HG03342 (cell line): ENCODE data around the gene SIX5.

ENCODE experiments used
- ATAC-seq: cut with Tn5 transposase; IDR thresholded peaks from one replicate; pipeline ENCODE4 v1.9.1; 2021; ENCODE audit warnings: mild to moderate bottlenecking, moderate library complexity; ENCODE audit not compliant: unreplicated experiment

Gene SIX5

GRCh38 chr19:45793178-45793564 is 24.1 kb upstream of the SIX5 start:
- no peak for ATAC-seq

- ATAC-seq: peak; percentile 87
Measured at GRCh38 chr19:45792470-45793177, 23.6 kb upstream of the SIX5 start, which contains the start of gene DMWD. TSS of gene DMWD (minus strand) at chr19:45792845. CDS start at chr19:45792756, 89 bp downstream.

- peak; percentile 10 for ATAC-seq
Measured at GRCh38 chr19:45791744-45792469, 22.9 kb upstream of the SIX5 start.

DNA sequence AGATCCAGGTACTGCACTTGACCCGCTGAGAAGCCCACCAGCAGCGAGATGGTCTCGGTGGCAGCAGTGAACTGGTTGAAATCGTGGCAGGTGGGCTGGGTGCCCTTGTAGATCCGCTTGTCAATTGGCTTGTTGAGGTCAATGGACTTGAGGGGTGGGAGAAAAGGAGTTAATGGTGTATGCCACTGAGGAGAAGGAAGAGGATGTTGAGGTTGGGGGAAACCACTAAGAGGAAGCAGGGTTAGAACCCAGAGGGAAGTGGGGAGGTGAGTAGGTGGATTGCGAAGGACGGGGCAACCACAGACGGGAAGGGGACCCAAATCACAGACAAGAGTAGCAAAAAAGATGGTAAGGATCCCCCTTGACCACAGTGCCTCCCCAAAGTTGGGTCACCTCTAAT is 21.9 kb upstream of the SIX5 start:
- no peak for ATAC-seq

DNA sequence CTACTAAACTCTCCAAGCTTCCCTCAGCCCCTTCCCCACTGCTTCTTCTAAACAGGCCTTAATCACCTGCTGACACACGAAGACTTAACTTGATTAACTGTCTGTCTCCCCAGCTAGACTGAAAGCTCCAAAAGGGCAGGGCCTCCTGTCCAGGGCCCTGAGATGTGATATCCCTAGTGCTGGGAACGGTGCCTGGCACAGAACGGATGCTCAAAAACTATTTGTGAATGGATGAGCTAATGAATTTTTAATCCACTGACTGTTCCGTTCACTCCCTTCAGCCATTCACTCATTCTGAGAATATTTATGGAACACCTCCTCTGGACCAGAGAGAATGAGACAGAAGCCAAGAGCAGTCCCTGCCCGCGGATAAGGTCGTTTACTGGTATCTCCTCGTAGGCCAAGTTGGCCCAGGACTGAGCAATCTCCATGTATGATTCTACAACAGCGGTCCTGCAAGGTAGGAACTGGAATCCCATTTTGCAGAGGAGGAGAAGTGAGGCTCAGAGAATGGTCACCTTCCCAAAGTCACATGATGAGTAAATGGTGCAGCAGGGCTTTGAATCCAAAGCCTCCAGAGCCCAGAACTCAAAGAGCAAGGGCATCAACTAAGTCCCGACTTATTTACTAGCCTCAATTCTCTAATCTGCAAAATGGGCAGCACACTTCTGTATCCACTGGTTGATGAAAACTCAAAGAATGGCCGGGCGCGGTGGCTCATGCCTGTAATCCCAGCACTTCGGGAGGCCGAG is 20.2 kb upstream of the SIX5 start:
- ATAC-seq: no peak

DNA sequence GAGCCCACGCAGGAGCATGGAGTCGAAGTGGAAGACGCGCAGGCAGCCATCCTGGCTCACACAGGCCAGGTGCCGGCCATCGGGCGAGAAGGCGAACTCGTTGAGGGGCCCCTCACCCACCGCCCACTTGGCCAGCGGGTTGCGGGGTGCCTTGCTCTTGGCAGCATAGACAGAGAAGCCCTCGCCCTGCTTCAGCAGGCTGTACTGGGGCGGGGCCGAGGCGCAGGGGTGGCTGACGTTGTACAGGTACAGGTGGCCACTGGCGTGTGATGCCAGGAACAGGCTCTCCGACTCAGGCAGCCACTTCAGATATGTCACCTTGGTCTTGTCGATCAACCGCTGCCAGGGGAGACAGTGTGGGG is 17.5 kb upstream of the SIX5 start:
- no peak for ATAC-seq

DNA sequence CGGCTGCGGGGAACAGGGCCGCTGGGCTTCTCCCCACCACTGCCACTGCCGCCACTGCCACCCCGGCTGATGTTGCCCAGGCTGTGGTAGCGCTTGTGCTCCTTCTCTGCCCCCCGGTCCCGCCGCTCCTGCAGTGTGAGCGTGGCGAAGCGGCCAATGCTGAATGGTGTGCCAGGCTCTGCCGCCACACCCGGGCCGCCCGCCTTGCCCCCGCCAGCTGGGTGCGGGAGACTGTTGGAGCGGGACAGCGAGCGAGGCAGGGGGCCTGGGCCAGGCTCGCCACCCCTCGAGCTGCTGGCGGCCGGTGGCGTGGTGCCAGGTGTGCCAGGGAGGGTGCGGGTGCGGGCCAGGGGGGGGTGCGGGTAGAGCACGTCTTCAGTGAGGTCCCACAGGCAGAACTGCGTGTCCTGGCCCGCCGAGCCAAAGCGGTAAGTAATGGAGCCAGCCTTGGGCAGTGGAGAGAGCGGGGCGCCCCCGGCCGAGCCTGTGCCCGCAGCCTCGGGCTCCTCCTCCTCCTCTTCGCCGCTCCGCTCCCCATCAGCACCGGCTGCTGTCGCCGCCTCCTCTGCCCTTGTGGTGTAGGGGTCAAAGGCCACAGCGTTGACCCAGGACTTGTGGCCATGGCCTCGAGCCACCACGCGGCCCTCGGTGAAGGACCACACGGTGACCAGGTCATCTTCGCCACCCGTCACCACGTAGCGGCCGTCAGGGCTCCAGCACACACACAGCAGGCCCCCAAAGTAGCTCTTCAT is 16.9 kb upstream of the SIX5 start:
- no peak for ATAC-seq

DNA sequence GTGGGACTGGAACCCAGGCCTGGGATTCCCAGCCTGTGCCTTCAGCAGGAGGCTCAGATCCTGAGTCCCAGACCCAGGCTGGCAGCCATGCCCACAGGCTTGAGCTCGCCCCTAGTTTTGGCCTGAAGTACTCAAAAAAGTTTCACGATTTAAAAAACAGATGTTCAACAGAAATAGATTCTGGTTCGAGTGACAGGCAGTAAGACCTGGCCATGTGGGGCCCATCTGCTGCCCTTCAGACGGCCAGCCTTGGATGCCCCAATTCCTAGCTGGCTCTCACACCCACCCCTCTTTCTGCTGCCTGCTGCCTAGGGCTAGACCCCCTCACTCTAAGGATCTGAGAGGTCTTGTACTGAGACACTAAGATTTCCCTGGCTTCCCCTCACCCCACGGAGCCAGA is 16.0 kb upstream of the SIX5 start:
- ATAC-seq: no peak

DNA sequence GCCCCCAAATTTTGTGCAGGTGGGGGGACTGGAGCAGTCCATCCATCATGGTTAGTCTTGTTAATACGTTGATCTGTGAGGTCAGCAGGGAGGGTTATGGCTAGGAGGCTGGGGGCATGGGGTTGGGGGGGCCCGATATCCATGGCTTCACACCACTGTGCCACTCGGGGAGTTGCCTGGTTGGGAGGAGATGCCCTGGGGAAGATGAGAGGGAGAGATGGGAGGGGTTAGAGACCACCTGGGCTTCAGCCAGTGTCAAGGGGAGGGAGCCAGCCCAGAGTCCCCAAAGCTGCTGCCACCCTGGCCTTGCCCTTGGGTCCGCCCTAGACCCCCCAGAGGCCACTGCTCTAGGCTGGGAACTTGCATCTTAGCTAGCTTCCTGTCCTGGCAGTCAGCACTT is 15.0 kb upstream of the SIX5 start:
- no peak for ATAC-seq

GRCh38 chr19:45782820-45783785 is 14.1 kb upstream of the SIX5 start:
- ATAC-seq: no peak

- ATAC-seq: no peak
Measured at GRCh38 chr19:45782162-45782691, 13.2 kb upstream of the SIX5 start, which contains the start of gene DMPK. TSS of gene DMPK (minus strand) at chr19:45782490. CDS start at chr19:45782352, 138 bp downstream.

GRCh38 chr19:45781214-45782161 is 12.4 kb upstream of the SIX5 start:
- no peak for ATAC-seq

DNA sequence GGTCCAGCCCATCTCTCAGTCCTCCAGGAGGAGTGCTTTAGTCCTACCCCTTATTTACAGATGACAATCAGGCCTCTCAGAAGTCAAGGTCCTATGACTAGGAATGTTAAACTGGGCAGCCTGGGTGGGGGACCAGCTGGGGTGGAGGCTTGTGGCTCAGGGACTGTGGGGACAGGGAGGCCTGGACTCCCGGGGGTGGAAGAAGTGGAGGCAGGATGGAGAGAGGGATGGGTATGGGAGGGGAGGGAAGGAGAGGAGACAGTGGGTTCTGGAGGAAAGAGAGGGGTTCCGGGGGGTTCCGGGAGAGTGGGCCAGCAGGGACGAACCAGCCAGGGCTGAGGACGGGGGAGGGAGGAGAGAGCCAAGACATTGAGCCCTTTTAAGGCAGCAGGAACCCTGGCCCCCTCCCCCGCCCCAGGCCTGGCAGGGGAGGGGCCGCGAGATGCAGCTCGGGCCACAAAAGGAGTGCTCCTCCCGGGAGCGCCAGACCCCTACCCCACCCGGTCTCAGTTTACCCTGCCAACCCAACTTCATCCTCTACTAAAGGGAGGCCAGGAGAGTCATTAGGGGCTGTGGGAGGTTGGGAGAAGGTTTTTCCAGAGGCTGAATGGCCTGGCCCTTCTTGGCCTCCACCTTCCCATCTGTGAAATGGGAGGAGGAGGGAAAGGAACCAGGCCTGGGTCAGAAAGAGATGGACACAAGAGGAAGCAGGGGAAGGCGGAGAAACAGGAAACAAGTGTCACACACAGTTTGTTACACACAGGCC is 11.6 kb upstream of the SIX5 start:
- ATAC-seq: no peak

GRCh38 chr19:45780146-45780447 is 11.0 kb upstream of the SIX5 start:
- no peak for ATAC-seq

DNA sequence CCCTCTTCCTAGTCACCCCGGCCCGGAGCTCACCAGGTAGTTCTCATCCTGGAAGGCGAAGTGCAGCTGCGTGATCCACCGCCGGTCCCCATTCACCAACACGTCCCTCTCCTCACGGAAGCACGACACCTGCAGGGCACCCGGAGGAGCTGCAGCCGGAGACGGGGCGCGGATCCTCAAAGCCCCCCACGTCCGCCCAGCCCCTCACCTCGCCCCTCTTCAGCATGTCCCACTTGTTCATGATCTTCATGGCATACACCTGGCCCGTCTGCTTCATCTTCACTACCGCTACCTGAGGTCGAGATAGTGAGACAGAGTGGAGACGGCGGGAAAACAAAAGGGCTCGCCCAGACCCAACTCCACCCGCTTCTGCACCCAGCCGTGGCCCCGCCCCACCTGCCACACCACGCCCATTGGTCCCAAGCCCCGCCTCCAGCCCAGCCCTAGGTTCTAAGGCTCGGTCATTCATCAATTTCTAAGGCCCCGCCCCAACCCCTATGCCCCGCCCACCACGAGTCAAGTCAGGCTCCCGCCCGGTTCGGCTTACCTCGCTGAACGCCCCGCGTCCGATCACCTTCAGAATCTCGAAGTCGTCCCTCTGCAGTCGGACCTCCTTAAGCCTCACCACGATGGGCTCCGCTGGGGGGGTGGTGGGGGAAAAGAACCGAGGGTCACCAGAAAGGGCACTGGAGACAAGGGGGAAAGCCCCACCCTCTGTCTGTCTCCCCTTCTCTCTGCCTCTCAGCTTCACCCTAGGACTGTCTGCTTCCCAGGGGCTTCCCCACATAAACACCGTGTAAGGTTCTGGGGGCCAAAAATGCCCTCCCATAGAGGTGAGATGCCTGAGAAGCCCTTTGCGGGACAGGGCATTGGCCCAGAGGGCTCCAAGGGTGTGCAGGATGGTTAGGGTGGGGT is 10.4 kb upstream of the SIX5 start:
- ATAC-seq: peak; percentile 78

GRCh38 chr19:45778010-45778661 is 9.1 kb upstream of the SIX5 start:
- no peak for ATAC-seq
